Body of pancreas (tissue), 4 donors: ENCODE results near the gene WSB1.

Source experiments
- CTCF ChIP-seq, 7 experiments: fragments of 450-650 bp in 4 of 7; fragments of 200-600 bp in 3 of 7; sonication (generic) in 3 of 7; IDR thresholded peaks; one replicate each; pipeline ENCODE4 v1.5.1; 2016 to 2019; ENCODE audit warnings: antibody characterized with exemption in 7 of 7
- POLR2A ChIP-seq, 3 donors: fragments of 450-650 bp; IDR thresholded peaks; one replicate each; pipeline ENCODE4 v1.6.1; 2016; ENCODE audit warnings: antibody characterized with exemption in 3 of 3, mild to moderate bottlenecking in 2 of 3

DNA sequence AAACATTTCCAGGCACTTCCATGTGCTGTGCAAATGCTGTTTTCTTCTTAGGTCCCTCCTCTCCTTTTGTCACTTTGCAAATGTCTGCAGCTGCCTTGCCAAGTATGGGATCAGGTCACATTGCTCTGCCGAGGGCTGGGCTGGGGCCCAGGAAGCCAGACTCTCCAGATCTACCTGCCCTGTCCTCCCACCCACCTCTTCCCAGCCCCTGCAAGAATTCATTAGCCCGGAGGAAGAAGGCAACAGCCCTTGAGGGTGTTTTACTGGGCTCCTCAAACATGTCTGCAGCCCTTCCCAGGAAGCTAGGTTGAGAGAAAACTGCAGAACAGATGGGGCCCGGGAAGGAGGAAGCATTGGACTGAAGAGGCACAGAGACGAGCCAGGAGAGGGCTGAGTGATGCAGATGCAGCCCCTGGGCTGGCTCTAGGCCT lies 47.1 kb downstream of the WSB1 start:
- TF ChIP-seq POLR2A (IDR thresholded peaks at IDR 0.05) (no peak), CTCF (IDR thresholded peaks at IDR 0.05) (no peak)
